Fibroblast of lung (primary cell): Measurements from ENCODE around the gene GRK6.

Source experiments
- EZH2 ChIP-seq: IDR thresholded peaks from 2 replicates; pipeline ENCODE4 v1.5.1; 2012; ENCODE audit warnings: low read length, control low read depth, mild to moderate bottlenecking; ENCODE audit errors: missing control alignments
- TF ChIP-seq, protein P1 (sequence below), 2 donors: IDR thresholded peaks in 1 of 2; conservative IDR thresholded peaks in 1 of 2; 1 replicate in 1 of 2; 2 replicates in 1 of 2; pipeline ENCODE4 v1.5.1; 2011 to 2012; ENCODE audit warnings: low read length in 2 of 2, control low read depth in 1 of 2, inconsistent platforms in 1 of 2, low read depth in 1 of 2, mild to moderate bottlenecking in 1 of 2

DNA sequence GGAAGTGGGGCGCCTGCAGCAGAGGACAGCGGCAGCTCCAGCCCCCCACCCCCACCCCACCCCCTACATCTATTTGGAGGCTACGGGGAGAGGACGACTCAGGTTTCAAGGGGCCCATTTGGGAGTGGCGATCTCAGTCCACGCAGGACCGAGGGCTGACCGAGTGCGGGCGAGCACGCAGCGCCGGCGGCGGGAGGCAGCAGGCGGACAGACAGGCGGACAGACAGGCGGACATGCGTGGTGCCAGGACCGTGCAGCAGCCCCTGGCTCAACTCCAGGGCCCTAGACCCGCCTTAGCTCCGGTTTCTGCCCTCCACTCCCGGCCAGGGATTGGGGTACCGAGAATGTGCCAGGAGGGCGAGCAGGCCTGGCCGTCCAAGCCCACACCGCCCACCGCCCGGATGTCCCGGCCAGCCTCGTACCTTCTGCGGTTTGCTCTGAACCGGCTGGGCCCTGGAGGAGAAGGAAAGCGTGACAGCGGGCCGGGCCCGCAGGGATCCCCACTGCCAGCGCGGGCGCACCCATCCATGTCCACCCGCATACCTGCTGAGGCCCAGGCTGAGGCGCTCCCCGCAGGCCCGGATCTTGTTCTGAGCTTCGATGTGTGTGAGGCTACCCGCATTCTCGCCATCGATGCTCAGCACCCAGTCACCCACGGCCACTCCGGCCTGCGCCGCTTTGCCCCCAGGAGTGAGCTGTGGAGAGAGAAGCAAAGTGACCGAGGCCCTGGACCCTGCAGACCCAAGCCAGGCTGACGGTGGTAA is 65.7 kb downstream of the GRK6 start:
- TF ChIP-seq, protein P1, sequence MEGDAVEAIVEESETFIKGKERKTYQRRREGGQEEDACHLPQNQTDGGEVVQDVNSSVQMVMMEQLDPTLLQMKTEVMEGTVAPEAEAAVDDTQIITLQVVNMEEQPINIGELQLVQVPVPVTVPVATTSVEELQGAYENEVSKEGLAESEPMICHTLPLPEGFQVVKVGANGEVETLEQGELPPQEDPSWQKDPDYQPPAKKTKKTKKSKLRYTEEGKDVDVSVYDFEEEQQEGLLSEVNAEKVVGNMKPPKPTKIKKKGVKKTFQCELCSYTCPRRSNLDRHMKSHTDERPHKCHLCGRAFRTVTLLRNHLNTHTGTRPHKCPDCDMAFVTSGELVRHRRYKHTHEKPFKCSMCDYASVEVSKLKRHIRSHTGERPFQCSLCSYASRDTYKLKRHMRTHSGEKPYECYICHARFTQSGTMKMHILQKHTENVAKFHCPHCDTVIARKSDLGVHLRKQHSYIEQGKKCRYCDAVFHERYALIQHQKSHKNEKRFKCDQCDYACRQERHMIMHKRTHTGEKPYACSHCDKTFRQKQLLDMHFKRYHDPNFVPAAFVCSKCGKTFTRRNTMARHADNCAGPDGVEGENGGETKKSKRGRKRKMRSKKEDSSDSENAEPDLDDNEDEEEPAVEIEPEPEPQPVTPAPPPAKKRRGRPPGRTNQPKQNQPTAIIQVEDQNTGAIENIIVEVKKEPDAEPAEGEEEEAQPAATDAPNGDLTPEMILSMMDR (conservative IDR thresholded peaks at IDR 0.05 in 1 of 2, IDR thresholded peaks at IDR 0.05 in 1 of 2; ENCODE audit: low read depth in 1 of 2, low read length in 2 of 2), result no peak
- no peak for TF ChIP-seq EZH2
